Epithelial cell of proximal tubule (primary cell): ENCODE measurements around the gene PHACTR4. TPM values are rescaled to one million over a fixed set of nuclear protein-coding genes. Genes with fewer than 3 reads are reported as not detected.
"Not testable (repeated sequence)": the region's sequence is repeated elsewhere in the genome, so short reads cannot be mapped to it uniquely, and the experiment has no call there.

Experiments used
- DNase-seq: peaks from one replicate; pipeline ENCODE4 v3.0.0-alpha.2; 2011; ENCODE audit warnings: low read depth
- H3K4me3 ChIP-seq: 2 replicates; pipeline ENCODE4 v1.5.1; 2011; ENCODE audit warnings: low read depth, mild to moderate bottlenecking, low read length
- total RNA-seq: library from RNA; depleted of rRNA; stranded (reverse); fragments of >200 nt; gene quantifications from 2 replicates; pipeline ENCODE4 v1.2.3, GENCODE V29; 2015
- TF ChIP-seq, protein P1 (sequence below): conservative IDR thresholded peaks from 2 replicates; pipeline ENCODE4 v1.5.1; 2012; ENCODE audit warnings: low read depth, mild to moderate bottlenecking, low read length

The PHACTR4 gene
- total RNA-seq, 1 donor from 2014 or later = 35.9 TPM

DNA sequence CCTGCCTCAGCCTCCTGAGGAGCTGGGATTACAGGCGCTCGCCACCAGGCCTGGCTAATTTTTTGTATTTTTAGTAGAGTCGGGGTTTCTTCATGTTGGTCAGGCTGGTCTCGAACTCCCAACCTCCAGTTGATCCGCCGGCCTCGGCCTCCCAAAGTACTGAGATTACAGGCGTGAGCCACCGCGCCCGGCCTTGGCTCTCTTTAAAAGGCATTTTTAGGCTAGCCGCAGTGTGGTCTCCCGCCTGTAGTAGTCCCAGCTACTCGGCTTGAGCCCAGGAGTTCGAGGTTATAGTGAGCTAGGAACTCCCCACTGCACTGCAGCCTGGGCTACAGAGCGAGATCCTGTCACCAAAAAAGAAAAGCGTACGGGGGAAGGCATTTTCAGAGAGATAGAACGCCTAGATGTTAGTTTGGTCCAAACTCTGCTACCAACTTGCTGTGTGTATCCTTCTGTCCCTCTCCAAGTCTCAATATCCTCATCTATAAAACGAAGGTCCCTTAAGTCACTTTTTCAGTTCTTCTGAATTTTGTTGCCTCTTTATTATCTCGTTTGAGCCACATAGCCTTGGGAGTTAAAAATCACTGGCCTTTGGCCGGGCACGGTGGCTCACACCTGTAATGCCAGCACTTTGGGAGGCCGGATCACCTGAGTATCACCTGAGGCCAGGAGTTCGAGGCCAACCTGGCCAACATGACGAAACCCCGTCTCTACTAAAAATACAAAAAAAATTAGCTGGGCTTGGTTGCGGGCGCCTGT lies 40.0 kb upstream of the PHACTR4 start:
- no peak for DNase-seq
- TF ChIP-seq, protein P1, sequence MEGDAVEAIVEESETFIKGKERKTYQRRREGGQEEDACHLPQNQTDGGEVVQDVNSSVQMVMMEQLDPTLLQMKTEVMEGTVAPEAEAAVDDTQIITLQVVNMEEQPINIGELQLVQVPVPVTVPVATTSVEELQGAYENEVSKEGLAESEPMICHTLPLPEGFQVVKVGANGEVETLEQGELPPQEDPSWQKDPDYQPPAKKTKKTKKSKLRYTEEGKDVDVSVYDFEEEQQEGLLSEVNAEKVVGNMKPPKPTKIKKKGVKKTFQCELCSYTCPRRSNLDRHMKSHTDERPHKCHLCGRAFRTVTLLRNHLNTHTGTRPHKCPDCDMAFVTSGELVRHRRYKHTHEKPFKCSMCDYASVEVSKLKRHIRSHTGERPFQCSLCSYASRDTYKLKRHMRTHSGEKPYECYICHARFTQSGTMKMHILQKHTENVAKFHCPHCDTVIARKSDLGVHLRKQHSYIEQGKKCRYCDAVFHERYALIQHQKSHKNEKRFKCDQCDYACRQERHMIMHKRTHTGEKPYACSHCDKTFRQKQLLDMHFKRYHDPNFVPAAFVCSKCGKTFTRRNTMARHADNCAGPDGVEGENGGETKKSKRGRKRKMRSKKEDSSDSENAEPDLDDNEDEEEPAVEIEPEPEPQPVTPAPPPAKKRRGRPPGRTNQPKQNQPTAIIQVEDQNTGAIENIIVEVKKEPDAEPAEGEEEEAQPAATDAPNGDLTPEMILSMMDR = no peak
- H3K4me3 ChIP-seq = peak overlapping the region; percentile 76

DNA sequence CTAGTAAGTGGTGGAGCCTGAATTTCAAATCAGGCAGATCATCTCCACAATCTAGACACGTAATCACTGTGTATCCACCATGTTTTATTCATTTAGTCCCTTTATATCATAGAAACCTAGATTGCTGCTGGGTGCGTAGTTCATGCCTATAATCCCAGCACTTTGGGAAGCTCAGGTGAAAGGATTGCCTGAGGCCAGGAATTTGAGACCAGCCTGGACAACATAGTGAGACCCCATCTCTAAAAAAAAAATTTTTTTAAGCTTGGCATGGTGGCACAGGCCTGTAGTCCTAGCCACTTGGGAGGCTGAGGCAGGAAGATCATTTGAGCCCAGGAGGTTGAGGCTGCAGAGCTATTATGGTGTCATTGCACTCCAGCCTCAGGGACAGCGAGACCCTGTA lies 30.6 kb upstream of the PHACTR4 start:
- no peak for DNase-seq
- no peak overlapping the region for H3K4me3 ChIP-seq
- TF ChIP-seq, protein P1 = no peak

DNA sequence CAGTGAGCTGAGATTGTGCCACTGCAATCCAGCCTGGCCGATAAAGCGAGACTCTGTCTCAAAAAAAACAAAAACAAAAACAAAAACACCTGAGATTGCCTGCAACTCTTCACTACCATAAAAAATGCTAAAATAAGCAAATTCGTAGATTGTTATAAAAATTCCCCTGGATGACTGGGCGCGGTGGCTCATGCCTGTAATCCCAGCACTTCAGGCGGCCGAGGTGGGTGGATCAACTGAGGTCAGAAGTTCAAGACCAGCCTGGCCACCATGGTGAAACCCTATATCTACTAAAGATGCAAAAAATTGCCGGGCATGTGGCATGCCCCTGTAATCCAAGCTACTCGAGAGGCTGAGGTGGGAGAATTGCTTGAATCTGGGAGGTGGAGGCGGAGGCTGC lies 30.0 kb upstream of the PHACTR4 start:
- TF ChIP-seq, protein P1 = no peak
- DNase-seq = no peak
- no peak overlapping the region for H3K4me3 ChIP-seq

DNA sequence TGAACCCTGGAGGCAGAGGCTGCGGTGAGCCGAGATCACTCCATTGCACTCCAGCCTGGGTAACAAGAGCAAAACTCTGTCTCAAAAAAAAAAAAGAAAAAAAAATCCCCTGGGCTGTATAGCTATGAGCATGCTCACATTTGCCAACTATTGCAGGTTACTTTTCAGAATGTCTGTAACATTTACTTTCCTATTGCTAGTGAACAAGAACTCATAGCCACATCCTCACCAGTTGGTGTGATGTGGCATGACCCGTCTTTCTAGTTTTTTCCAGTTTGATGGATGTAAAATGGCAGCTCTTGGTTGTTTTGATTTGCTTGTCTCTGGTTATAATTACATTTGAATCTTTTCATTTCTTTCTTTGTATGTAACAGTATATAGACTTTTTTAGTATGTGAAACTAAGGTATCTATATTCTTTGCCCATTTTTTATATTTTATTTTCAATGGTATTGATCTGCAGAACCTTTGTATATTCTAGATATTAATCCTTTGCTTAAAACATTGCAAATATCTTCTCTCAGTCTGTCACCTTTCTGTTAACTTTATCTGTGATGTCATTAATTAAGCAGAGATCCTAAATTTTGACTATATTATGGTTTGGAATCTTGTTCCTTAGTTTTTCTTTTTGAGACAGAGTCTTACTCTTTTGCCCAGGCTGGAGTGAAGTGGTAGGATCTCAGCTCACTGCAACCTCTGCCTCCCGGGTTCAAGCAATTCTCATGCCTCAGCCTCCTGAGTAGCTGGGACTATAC lies 29.1 kb upstream of the PHACTR4 start:
- H3K4me3 ChIP-seq = no peak overlapping the region
- TF ChIP-seq, protein P1 = no peak
- DNase-seq = no peak

DNA sequence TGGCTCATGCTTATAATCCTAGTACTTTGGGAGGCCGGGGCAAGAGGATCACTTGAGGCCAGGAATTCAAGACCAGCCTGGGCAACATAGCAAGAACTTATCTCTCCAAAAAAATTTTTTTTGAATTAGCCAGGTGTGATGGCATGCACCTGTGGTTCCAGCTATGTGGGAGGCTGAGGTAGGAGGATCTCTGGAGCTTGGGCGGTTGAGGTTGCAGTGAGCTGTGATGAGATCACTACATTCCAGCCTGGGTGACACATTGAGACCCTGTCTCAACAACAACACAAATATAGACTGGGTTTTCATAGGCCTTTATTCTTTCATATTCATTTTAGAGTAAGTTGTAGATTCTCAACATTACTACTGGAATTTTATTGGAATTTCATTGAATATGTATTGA lies 27.9 kb upstream of the PHACTR4 start:
- no peak for DNase-seq
- H3K4me3 ChIP-seq = no peak overlapping the region
- TF ChIP-seq, protein P1 = no peak

DNA sequence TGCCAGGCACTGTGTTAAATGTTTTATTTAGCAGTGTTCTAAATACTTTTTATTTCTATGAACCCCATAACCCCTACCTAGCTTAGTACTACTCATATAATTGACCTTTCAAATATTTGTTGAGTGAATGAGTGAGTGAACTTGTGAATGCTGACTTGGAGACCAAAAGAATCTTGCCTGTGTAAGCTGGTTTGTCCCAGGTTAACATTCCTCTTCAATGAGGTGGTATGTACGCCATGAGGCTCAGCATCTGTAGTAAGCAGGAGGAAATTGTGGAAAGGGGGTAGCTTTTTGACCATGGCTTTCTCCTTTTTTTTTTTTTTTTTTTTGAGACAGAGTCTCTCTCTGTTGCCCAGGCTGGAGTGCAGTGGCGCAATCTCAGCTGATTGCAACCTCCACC lies 26.1 kb upstream of the PHACTR4 start:
- H3K4me3 ChIP-seq = no peak overlapping the region
- TF ChIP-seq, protein P1 = no peak
- peak; percentile 83 for DNase-seq

DNA sequence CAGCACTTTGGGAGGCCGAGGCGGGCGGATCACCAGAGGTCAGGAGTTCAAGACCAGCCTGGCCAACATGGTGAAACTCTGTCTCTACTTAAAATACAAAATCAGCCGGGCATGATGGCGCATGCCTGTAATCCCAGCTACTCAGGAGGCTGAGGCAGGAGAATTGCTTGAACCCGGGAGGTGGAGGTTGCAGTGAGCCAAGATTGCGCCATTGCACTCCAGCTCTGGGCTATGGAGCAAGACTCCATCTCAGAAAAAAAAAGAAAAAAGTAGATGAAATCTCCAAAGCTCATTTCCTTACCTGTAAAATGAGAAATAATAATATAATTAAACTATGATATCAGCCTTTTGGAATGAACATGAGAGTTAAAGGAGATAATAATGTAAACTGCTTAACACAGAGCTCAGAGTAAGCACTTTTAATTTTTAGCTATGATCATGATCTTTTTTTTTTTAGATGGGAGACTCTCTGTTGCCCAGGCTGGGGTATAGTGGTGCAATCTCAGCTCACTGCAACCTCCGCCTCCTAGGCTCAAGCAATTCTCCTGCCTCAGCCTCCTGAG lies 16.2 kb upstream of the PHACTR4 start:
- not testable (repeated sequence) for DNase-seq, H3K4me3 ChIP-seq
